Measurements from ENCODE around the gene GALNT18.

The GALNT18 gene

DNA sequence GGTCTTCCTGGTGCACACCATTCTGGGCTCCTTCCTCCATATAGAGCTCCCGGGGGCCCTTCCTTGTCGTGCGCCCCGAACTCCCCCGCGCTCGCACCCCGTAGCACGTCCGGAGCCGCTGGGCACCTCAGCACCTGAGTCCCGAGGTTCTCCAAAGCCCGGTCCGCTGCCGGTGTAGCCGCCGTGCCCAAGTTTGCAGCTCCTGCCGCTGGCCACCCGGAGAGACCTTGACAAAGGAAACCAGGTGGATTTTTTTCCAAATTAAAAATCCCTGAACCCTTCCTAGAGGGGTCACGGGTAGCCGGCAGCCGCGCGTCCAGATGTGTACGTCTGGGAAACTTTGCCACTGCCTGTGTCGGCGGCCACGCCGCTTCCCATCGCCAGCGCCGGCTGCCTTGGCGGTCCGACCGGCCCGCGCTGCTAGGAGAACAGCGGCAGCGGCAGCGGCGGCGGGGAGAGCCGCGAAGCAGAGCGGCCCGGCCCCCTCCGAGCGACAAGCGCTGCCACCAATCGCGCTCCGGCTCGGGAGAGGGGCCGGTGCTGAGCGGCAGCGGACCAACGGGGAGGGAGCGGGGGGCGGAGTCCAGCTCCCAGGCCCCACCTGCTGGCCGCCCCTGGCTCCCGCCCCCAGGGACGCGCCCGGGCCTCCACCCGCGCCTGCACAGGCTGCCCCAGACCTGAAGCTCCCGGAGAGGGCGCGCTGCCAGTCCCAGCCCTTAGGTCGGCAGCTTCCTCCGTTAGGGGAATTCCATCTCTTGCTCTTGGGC lies at the start of gene GALNT18:
Gene GALNT18 (minus strand): TSS at position 433 of the 767 bp plus-strand sequence.
- DNase-seq = peak; percentile 93 to 95 (median 93)

DNA sequence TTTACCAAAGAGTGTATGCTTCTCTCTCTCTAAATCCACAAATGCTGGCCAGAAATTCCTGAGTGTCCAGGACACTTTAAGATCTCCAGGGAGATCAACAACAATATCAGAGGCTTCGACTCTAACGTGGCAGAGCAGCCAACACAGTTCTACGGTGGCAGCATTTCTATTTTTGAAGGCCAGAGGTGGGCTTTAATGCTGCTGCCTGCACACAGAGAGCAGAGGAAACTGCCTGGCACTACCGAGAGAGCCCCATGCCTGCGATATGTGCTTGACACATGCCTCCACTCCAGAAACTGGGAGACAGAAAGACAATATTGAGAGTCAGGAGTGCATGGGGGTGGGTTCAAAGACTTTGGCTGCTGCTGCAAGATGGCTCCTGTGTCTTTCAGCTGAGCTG lies 48.8 kb upstream of the GALNT18 start:
- DNase-seq = no peak

DNA sequence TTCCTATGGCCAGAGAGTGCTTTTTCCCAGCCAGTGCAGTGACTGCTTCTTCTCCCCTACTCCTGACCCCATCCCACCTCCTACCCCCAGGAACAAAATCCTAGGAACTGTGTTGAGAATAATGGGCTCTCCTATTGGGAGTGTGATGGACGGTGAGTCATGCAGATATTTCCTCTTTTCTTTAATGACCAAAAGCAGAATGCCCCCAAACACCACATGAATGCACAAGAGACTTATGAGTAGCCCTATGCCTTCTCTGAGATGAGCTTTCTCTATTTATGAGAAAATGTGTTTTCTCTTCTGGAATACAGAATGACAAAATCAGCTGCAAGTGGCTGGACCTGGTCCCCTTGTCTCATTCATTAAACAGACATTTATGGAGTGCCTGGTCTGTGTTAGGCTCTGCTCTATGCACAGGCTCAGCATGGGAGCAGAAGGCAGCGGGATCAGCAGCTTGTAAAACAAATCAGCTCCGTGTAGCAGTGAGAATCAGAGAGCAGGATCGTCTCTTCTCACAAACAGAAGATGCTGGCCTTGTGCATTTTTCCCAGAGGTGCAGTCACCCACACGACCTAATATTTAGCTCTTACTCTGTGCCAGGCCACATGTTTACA lies 47.5 kb upstream of the GALNT18 start:
- DNase-seq = peak in 2 of 3 experiments; percentile 4 to 15

DNA sequence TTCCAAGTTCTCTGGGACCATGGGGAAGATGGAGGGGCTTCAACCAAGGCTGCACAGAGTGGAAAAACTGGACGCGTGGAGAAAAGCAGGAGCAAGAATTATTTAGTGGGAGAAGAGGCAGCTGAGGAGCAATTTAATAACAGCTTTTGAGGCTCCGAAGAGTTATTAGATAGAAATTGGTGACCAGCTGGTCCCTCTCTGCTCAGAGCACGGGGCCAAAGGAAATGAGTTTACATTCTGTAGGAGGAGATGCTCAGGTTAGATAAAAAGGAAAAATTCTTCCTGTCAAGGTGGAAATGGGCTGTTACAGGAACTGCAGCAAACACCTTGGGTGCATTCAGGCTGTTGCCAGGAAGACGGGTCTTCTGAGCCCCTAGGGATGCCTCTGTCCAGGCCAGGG lies 47.0 kb upstream of the GALNT18 start:
- DNase-seq = no peak

DNA sequence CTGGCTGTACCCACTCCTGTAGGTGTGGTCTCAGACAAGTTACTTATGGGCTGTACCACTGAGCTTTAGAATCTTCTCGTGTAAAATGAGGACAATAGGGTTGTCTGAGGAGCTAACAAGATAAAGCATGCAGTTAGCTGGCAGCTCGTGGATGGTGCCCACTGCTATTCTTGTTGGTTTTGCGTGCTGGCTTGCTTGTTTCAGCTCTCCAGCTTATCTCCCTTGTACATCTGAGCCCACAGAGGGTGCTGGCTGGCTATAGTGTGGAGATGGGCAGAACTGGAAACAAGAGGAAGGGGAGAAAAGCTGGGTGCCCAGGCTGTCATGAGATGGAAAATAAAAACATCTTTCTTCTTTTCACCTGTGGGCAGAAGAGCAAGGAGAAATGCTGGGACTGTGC lies 46.5 kb upstream of the GALNT18 start:
- no peak for DNase-seq

DNA sequence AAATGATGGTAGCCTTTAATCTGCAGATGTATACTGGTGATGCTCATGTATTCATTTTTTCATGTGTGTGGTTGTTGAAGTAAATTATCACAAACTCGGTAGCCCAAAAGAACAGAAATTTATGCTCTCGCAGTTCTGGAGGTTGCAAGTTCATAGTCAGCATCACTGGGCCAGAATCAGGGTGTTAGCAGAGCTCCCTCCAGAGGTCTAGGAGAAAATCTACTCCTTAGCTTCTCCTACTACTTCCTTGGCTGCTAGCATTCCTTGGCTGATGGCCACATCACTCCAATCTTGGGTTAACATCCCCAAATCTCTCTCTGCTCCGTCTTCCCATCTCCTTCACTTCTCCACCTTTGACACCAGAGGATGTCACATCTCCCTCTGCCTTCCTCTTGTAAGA lies 45.3 kb upstream of the GALNT18 start:
- no peak for DNase-seq

- peak in 1 of 3 experiments; percentile 2 for DNase-seq
These were observed 43.6 kb upstream of the GALNT18 start for GRCh38 chr11:11665407-11665806.

DNA sequence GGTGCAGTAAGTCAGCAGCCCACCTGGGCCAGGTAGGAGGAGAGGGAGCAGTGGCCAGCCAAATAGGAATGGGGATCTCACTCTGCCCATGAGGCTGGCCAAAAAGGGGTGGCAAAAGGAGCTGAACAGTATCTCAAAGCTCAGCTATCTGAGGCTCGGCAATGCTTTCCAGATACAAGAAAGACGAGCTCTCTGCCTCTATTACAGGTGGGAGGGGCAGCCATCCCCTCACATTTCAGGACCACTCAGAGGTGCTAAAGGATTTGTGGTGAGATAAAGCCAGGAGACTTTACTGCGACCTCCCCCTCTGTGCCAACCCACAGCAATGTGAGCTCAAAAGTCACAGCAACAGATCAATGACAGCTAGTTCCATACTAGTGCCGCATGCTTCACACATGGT lies 42.1 kb upstream of the GALNT18 start:
- DNase-seq = no peak

DNA sequence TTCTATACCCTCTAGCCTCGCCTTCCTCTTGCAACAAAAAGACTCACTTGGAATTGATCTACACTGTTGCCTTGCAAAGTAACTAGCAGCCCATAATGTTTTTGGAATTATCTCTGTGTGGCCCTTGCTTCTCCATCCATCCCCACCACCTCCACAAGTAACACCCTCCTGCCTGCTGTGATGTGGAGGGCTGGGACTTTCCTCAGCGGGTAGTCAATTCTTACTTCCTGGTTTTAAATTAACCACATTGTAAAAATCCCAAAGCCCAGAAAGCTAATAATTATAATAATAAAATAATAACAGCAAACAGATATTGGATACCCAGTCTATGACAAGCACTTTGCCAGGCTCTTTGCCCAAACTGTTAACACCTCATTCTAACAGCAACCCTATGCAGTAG lies 40.8 kb upstream of the GALNT18 start:
- DNase-seq = no peak

- peak in 2 of 3 experiments; percentile 57 to 77 for DNase-seq
These were observed 39.7 kb upstream of the GALNT18 start for GRCh38 chr11:11661326-11662040.

DNA sequence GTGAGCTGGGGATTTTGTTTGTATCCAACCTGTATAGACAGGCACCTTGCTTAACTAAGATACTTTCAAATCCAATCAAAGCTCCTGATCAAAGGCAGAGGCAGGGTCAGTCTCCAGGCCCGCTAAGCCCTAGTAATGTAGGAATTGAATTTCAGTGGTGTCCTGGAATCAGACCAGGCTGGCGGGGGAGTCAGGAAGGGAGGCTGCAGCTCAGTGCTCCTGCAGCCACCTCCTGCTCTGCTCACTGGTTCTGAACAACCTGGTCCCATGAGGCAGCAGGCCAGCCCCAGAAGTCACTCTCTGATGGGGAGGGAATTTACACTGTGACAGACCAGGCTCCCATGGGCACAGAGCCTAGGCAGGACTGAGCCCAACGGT lies 38.5 kb upstream of the GALNT18 start:
- no peak for DNase-seq

DNA sequence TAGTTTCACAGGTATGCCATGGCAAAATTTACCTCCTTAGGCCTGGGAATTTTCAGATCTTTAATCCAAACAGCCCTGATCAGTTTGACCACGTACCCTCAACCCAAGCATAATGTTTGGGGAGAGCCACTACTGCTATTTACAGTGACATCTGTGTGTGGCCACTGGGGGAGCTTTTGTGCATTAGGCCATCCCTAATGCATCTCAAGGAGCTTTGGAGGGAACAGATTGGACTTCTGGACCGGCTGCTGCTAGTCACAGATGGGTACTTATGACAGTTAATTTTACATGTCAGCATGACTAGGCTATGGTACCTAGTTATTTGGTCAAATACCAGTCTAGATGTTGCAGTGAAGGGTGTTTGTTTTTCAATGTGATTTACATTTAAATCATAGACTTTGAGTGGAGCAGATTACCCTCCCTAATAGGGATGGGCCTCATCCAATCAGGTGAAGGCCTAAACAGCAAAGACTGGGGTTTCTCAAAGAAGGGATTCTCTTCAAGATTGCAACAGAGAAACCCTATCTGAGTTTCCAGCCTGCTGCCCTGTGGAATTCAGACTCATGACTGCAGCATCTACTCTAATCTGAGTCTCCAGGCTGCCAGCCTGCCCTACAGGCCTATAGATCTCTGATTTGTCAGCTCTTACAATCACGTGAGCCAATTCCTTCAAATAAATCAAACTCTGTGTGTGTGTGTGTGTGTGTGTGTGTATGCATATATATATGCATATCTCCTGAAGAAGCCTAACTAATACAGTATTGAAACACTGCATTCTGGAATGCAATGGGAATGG lies 38.0 kb upstream of the GALNT18 start:
- DNase-seq = peak in 1 of 3 experiments; percentile 15

GRCh38 chr11:11657218-11657955 lies 35.6 kb upstream of the GALNT18 start:
- DNase-seq = no peak

GRCh38 chr11:11641581-11641980 lies 19.8 kb upstream of the GALNT18 start:
- DNase-seq = no peak

GRCh38 chr11:11640996-11641395 lies 19.2 kb upstream of the GALNT18 start:
- no peak for DNase-seq

DNA sequence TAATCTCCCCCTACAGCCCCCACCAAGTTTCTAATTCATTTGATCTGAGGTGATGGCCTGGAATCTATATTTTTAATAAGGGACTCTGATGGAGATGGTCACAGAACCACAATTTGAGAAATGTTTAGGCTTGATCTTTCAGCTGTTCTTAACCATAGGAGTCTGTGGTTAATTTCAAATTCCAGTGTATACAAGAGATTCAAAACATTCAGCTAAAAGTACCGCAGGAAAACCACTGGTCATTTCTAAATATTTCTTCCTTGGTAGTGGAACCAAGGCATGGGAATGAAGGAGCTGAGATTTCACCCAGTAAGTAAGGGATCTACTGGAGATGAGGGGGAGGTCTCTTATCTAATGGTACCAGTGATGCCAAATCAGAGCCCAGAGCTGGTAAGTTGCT lies 18.3 kb upstream of the GALNT18 start:
- no peak for DNase-seq

GRCh38 chr11:11636671-11637070 lies 14.9 kb upstream of the GALNT18 start:
- no peak for DNase-seq

GRCh38 chr11:11635443-11635842 lies 13.6 kb upstream of the GALNT18 start:
- peak in 2 of 3 experiments; percentile 6 to 26 for DNase-seq

DNA sequence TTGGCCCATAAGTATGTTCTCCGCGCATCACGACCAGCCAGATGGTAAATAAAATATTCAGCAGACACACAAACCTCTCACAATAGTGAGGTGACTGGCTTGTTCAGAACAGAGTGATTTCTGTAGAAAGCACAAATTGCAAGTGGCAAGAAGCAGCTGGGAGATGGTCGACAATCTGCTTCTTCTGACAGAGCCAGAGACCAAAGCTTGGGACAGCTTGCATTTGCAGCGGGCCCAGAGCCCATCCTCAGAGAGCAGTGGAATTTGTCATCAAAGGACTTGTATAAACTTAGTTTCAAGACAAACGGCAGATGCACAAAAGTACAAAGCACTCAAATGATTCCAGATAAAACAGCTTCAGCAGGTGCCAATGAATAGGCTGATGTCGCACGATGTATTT lies 7.6 kb upstream of the GALNT18 start:
- no peak for DNase-seq

DNA sequence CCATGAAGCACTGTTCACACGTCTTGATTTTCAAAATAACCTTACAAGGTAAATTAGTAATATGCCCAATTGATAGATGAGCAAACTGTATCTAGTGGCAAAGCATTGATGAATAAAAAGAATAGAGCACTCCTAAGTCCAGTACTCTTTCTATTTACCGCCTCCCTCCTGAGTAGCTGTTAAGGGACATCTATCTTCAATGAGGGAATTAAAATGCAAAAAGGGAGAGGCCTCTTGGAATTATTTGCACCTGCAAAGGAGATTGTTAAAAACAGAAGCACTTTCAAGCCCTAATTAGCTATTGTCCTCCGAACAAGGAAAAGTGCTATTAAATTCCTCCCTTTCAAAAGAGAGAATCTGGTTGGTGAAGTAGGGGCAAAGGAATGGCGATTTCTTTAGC lies 6.8 kb upstream of the GALNT18 start:
- DNase-seq = peak in 1 of 3 experiments; percentile 42

- DNase-seq = no peak
These were observed 4.3 kb upstream of the GALNT18 start for GRCh38 chr11:11626128-11626527.

DNA sequence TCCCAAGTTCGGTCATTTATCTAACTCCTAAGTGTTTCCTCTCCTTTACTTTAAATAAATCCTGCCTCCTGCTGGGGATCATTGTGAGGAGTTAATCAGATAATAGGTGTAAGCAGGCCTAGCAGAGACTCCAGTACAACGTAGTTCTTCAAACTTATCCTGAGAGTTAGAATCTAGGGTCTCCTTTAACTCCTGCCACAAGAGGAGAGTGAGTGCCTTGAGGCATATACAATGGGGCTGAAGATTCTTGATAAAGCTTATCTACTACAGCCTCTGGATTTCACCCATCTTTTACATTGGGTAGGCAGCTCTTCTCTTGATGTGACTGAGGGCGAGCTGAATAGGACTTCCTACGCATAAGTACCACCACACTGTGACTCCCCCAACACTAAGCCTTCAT lies 3.1 kb upstream of the GALNT18 start:
- DNase-seq = no peak
